Adrenal gland (tissue), 12 donors: Measurements from ENCODE around the gene CDH6. TPM values are rescaled to one million over a fixed set of nuclear protein-coding genes. Genes with fewer than 3 reads are reported as not detected.

ENCODE experiments used
- DNase-seq, 7 donors: peaks; one replicate each; pipeline ENCODE4 v3.0.0-alpha.2; 2019 to 2020
- H3K27ac ChIP-seq, 5 donors: fragments of 200-600 bp; sonication (generic) in 4 of 5; 1 replicate in 3 of 5; 2 replicates in 2 of 5; pipeline versions ENCODE4 v1.5.1 to v1.8.0; 2016 to 2020; ENCODE audit warnings: mild to moderate bottlenecking in 1 of 5
- H3K27me3 ChIP-seq: fragments of 200-600 bp; 2 replicates; pipeline ENCODE4 v1.8.0; 2021
- H3K36me3 ChIP-seq, 2 donors: fragments of 200-600 bp; replicated peaks in 1 of 2; 1 replicate in 1 of 2; 2 replicates in 1 of 2; pipeline versions ENCODE4 v1.5.1 to v1.8.0; 2018 to 2022
- H3K4me1 ChIP-seq, 2 donors: fragments of 200-600 bp; replicated peaks in 1 of 2; 1 replicate in 1 of 2; 2 replicates in 1 of 2; pipeline versions ENCODE4 v1.5.1 to v1.8.0; 2018 to 2021
- H3K4me3 ChIP-seq, 4 donors: fragments of 200-600 bp; sonication (generic) in 3 of 4; one replicate each; pipeline ENCODE4 v1.5.1; 2016 to 2018
- H3K9me3 ChIP-seq, 3 donors: fragments of 200-600 bp; sonication (generic) in 1 of 3; replicated peaks in 1 of 3; 1 replicate in 2 of 3; 2 replicates in 1 of 3; pipeline versions ENCODE4 v1.5.1 to v1.8.0; 2016 to 2021
- CTCF ChIP-seq, 6 experiments: fragments of 450-650 bp in 4 of 6; fragments of 200-600 bp in 2 of 6; sonication (generic) in 1 of 6; IDR thresholded peaks; 1 replicate in 5 of 6; 2 replicates in 1 of 6; pipeline versions ENCODE4 v1.5.1 to v1.8.0; 2016 to 2021; ENCODE audit warnings: antibody characterized with exemption in 6 of 6, mild to moderate bottlenecking in 2 of 6, moderate library complexity in 1 of 6
- POLR2A ChIP-seq, 2 donors: fragments of 450-650 bp; IDR thresholded peaks; one replicate each; pipeline ENCODE4 v1.6.1; 2017; ENCODE audit warnings: antibody characterized with exemption in 2 of 2, mild to moderate bottlenecking in 2 of 2, moderate library complexity in 1 of 2
- WGBS, 4 donors: extraction: QIAGEN DNeasy Blood & Tissue Kit in 2 of 4; methylation state at CpG; one replicate each; pipeline versions ENCODE4 v1.1.5 to v1.1.7; 2013 to 2017; 5-methylcytosine and 5-hydroxymethylcytosine counted together
- intact Hi-C, 2 donors: fragments of 100-400 bp; cut with DNase I; formaldehyde crosslinking; loops; one replicate each; pipeline versions ENCODE4 v1.14.1 to v1.15.0; 2022 to 2023
- polyA plus RNA-seq, 3 donors: library from polyadenylated mRNA; stranded (reverse); fragments of 200-250 nt in 2 of 3; fragments of 350-450 nt in 1 of 3; fragmentation: Illumina TruSeq in 1 of 3; extraction: RNeasy Lipid Tissue Mini Kit (QIAGEN cat#74804) in 1 of 3; gene quantifications; one replicate each; pipeline ENCODE4 v1.2.3, GENCODE V29; 2013 to 2014
- total RNA-seq, 9 donors: library from RNA; depleted of rRNA in 4 of 9; stranded (reverse); fragments of >200 nt in 4 of 9; fragments of 120-200 nt in 1 of 9; fragmentation: NEBNext Ultra II Directional in 1 of 9; extraction: Animal tissue kit (Norgen Biotek cat#: 25700) in 1 of 9; gene quantifications; one replicate each; pipeline versions ENCODE4 v1.1.0 to v1.2.4, GENCODE V29; 2013 to 2023
- donor health status: healthy with polysubstance abuse.
- donor health status: Bipolar disorder and iron deficiency.
- donor health status: DM: yes; HTN: yes; CAD: no.
- donor health status: DM: no; HTN: no; CAD: no.
- donor health status: DM: no; HTN: no; CAD: no.
- donor health status: DM: yes; HTN: yes; CAD: no.

The CDH6 gene
- total and polyA plus RNA-seq, 12 donors, result 0.17 to 2.5 (median 0.50) TPM

GRCh38 chr5:31324842-31325241 lies 131.4 kb downstream of the CDH6 start:
- Histone ChIP-seq H3K4me3 (no peak overlapping the region), H3K4me1 (no peaks in the 10 kb centered on the region), H3K36me3 (no peaks in the 10 kb centered on the region), H3K9me3 (no peaks in the 10 kb centered on the region), H3K27me3 (peaks cover 2% of the 10 kb centered on the region), H3K27ac (no peak overlapping the region)
- DNase-seq, result no peak
- WGBS, 4 donors, result 80 to 85% (median 81%) methylated on average over 3 of the region's 3 CpGs
- intact Hi-C loops, result no loop called here
- TF ChIP-seq CTCF (IDR thresholded peaks at IDR 0.05) (no peak), POLR2A (IDR thresholded peaks at IDR 0.05) (no peak)

DNA sequence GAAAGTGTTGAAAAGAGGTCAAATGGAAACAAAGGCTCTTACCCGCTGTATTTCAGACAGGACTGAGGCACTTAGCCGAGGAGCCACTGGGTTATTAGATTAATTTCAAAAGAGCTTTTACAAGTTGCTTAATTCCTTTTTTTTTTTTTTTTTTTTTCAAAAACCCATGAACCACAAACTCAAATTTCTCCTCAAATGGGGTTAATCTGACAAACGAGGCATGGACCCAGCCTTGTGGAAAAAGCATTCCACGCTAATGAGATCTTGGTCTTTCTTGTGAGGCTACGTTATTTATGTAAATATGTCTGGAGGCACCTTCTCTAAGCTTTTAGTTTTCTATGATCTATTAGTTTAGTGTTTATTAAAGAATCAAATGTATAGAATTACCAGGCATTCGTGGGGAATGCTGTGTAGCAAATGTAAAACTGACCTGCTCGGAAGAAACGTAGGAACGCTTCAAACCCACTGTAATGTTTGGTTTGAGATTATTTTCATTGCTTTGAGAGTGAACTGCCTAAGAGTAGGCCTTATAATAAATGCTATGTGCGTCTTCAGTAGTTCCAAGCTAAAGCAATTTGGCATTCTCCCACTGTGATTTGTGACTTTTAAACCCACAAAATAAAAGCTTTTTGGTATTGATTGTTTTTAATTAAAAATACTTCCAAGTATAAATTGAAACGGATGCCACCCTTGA lies 134.7 kb downstream of the CDH6 start:
- no peak for DNase-seq
- TF ChIP-seq POLR2A (IDR thresholded peaks at IDR 0.05) (no peak), CTCF (IDR thresholded peaks at IDR 0.05) (no peak)
- Histone ChIP-seq H3K27ac (no peak overlapping the region), H3K9me3 (no peaks in the 10 kb centered on the region), H3K36me3 (no peaks in the 10 kb centered on the region), H3K27me3 (no peaks in the 10 kb centered on the region), H3K4me1 (no peaks in the 10 kb centered on the region), H3K4me3 (no peak overlapping the region)
- 73 to 80% (median 76%) methylated on average over 11 of the region's 11 CpGs for WGBS, 4 donors
- intact Hi-C loops, result no loop called here

- H3K27ac ChIP-seq, result no peak overlapping the region
- H3K27me3 ChIP-seq, result no peaks in the 10 kb centered on the region
- intact Hi-C loops, result no loop called here
- H3K4me3 ChIP-seq, result no peak overlapping the region
- no peaks in the 10 kb centered on the region for H3K36me3 ChIP-seq
- no peaks in the 10 kb centered on the region for H3K4me1 ChIP-seq
- WGBS, 4 donors, result 92 to 95% (median 93%) methylated on average over 2 of the region's 2 CpGs
- no peaks in the 10 kb centered on the region for H3K9me3 ChIP-seq
- no peak for DNase-seq
- no peak for TF ChIP-seq CTCF (IDR thresholded peaks at IDR 0.05)
- no peak for TF ChIP-seq POLR2A (IDR thresholded peaks at IDR 0.05)
These were observed 136.2 kb downstream of the CDH6 start for GRCh38 chr5:31329715-31330114.

- Histone ChIP-seq H3K36me3 (no peaks in the 10 kb centered on the region), H3K4me3 (no peak overlapping the region), H3K27me3 (no peaks in the 10 kb centered on the region), H3K9me3 (no peaks in the 10 kb centered on the region), H3K27ac (no peak overlapping the region), H3K4me1 (no peaks in the 10 kb centered on the region)
- no peak for TF ChIP-seq POLR2A (IDR thresholded peaks at IDR 0.05)
- no peak for TF ChIP-seq CTCF (IDR thresholded peaks at IDR 0.05)
- no peak for DNase-seq
- WGBS, 4 donors, result 74 to 93% (median 86%) methylated on average over 2 of the region's 2 CpGs
- intact Hi-C loops, result no loop called here
These were observed 138.7 kb downstream of the CDH6 start for GRCh38 chr5:31332160-31332559.
